Brain microvascular endothelial cell (primary cell): ENCODE measurements around the gene GMDS.

Source experiments
- DNase-seq: peaks from one replicate; pipeline ENCODE4 v3.0.0-alpha.2; 2020
- H3K27ac ChIP-seq: fragments of 250-450 bp; sonication (Bioruptor Pico); 2 replicates; pipeline ENCODE4 v1.5.1; 2020; ENCODE audit warnings: mild to moderate bottlenecking, moderate library complexity
- H3K27me3 ChIP-seq: fragments of 250-450 bp; sonication (Bioruptor Pico); replicated peaks from 2 replicates; pipeline ENCODE4 v1.5.1; 2020; ENCODE audit warnings: mild to moderate bottlenecking
- H3K36me3 ChIP-seq: fragments of 250-450 bp; sonication (Bioruptor Pico); replicated peaks from 2 replicates; pipeline ENCODE4 v1.5.1; 2020; ENCODE audit warnings: mild to moderate bottlenecking
- H3K4me3 ChIP-seq: 2 replicates; pipeline ENCODE4 v1.5.1; 2011; ENCODE audit warnings: low read depth, mild to moderate bottlenecking, control low read depth, low read length, moderate library complexity
- in situ Hi-C: cut with HindIII; loops from 2 replicates; pipeline ENCODE4 v1.10.0; 2017; ENCODE audit warnings: low sequenced_read_pairs, low pct_ligation_motif_present
- TF ChIP-seq, protein P1 (sequence below): IDR thresholded peaks from 2 replicates; pipeline ENCODE4 v1.5.1; 2011; ENCODE audit warnings: low read depth, mild to moderate bottlenecking, moderate library complexity, low read length, control low read depth, inconsistent platforms; ENCODE audit errors: missing control alignments

Gene GMDS

DNA sequence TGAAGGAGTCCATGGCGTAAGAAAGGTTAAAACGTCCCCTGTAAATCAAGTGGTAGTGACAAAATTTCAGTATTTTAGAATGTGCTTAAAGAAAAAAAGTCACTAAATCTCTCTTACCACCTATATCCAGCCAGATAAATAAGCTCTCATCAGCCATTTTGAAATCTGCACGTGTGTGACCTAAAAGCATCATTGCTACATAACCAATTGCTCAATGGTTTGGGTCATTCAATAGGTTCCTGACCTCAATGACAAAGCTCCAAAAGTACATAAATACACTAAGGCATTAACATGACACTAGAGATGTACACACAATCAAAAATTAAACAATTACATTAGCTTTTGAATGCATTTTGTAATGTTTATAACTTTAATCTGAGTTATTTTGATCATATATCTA is 272.4 kb downstream of the GMDS start:
- no peak for DNase-seq
- TF ChIP-seq, protein P1, sequence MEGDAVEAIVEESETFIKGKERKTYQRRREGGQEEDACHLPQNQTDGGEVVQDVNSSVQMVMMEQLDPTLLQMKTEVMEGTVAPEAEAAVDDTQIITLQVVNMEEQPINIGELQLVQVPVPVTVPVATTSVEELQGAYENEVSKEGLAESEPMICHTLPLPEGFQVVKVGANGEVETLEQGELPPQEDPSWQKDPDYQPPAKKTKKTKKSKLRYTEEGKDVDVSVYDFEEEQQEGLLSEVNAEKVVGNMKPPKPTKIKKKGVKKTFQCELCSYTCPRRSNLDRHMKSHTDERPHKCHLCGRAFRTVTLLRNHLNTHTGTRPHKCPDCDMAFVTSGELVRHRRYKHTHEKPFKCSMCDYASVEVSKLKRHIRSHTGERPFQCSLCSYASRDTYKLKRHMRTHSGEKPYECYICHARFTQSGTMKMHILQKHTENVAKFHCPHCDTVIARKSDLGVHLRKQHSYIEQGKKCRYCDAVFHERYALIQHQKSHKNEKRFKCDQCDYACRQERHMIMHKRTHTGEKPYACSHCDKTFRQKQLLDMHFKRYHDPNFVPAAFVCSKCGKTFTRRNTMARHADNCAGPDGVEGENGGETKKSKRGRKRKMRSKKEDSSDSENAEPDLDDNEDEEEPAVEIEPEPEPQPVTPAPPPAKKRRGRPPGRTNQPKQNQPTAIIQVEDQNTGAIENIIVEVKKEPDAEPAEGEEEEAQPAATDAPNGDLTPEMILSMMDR, result no peak
- H3K27ac ChIP-seq, result no peak overlapping the region
- no peak overlapping the region for H3K4me3 ChIP-seq
- in situ Hi-C loops, result no loop called here
- no peaks in the 10 kb centered on the region for H3K36me3 ChIP-seq
- H3K27me3 ChIP-seq, result no peaks in the 10 kb centered on the region

DNA sequence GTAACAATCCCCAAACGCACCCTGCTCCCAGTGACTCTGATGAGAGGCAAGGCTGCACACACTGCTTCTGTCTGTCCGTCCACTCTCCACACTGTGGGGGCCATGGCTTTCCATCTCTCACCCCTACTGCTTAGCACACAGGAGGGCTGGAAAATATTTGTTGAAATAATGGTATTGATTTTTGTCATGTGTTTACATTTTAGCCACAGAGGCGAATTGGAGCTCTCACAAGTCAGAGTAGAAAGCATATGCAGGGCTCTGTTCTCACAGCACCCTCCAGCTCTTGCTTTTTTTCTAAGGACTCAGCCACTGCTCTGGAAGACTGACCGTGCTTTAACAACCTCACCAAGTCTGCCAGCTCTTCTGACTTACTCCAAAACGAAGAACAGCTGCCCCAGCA is 273.8 kb downstream of the GMDS start:
- TF ChIP-seq, protein P1, result no peak
- no peak for DNase-seq
- no peak overlapping the region for H3K4me3 ChIP-seq
- no peaks in the 10 kb centered on the region for H3K36me3 ChIP-seq
- in situ Hi-C loops, result no loop called here
- no peak overlapping the region for H3K27ac ChIP-seq
- H3K27me3 ChIP-seq, result no peaks in the 10 kb centered on the region

DNA sequence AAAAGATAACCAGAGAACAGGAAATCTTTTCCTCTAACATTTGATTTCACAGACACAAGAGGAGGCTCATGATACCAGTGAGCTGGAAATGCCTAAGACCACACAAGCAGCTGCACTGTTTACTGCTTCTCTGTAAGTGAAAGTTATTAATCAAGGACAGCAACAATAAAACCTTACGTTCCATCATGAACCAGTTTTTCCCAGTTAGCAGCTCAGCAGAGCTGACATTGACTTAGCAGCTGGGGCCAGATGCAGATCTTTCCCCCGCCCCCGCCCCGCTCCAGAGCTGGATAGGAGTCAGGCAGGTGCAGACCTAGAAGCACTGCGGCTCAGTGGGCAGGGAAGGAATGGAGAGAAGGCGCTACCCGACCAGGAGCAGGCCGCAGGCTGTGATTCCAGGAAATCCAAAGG is 275.2 kb downstream of the GMDS start:
- DNase-seq, result no peak
- no peaks in the 10 kb centered on the region for H3K36me3 ChIP-seq
- no peaks in the 10 kb centered on the region for H3K27me3 ChIP-seq
- no peak overlapping the region for H3K27ac ChIP-seq
- TF ChIP-seq, protein P1, result no peak
- H3K4me3 ChIP-seq, result no peak overlapping the region
- in situ Hi-C loops, result no loop called here

DNA sequence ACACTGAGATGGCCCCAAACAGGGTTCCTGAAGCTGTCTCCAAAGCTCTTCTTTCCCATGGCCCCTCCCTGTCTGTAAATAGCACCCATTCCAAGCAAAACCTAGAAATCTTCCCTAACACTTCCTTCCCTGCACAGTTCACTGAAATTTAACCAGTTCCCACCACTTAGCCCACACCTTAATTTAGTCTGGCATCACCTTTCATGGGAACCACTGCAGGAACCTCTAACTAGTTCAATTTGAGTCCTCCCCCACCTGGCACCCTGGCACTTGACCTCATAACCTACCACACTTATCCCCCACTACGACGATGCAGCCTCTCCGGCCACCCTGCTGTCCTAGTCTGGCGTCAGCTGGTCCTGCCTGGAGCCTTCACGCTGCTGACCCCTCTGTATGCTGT is 278.7 kb downstream of the GMDS start:
- in situ Hi-C loops, result no loop called here
- TF ChIP-seq, protein P1, result no peak
- H3K4me3 ChIP-seq, result no peak overlapping the region
- H3K27ac ChIP-seq, result no peak overlapping the region
- DNase-seq, result no peak
- no peaks in the 10 kb centered on the region for H3K36me3 ChIP-seq
- H3K27me3 ChIP-seq, result no peaks in the 10 kb centered on the region

DNA sequence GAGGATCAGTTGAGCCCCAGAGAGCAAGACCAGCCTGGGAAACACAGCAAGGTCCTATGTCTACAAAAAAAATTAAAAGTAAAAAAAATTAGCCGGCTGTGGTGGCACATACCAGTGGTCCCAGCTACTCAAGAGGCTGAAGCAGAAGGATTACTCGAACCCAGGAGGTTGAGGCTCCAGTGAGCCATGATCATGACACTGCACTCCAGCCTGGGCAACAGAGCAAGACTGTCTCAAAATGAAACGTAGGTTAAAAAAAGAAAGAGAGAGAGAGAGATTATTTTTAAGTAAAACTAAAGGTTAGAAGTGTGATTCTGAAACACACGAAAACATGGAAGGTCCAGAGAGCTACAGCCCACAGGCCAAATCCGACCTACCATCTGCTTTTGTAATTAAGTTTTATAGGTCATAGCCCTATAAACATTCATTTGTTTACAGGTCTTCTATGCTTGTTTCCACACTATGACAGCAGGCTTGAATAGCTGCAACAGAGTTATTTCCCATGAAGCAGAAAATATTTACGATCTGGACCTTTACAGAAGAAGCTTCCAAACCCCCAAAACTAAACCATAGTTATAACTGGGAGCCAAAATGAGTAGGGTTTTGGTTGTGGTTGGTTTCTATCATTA is 279.7 kb downstream of the GMDS start:
- Histone ChIP-seq H3K27me3 (no peaks in the 10 kb centered on the region), H3K36me3 (no peaks in the 10 kb centered on the region), H3K27ac (no peak overlapping the region), H3K4me3 (no peak overlapping the region)
- in situ Hi-C loops, result no loop called here
- TF ChIP-seq, protein P1, result no peak
- DNase-seq, result no peak

DNA sequence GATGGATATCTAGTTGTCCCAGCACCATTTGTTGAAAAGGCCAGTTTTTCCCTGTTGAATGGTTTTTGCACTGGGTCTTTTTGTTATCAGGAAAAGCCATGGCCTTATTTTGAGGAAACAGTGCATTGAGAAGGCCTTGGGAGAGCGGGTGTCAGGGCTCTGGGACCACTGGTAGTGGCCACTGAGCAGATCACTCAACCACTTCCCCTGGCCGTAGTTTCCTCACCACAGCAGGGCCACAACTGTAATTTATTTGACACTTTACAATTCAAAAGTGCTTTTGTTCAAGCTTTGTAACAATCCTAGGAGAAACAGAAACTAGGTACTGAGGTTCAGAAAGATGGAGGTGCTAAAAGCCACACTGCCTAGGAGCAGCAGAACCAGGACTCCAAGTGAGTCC is 281.8 kb downstream of the GMDS start:
- H3K27me3 ChIP-seq, result no peaks in the 10 kb centered on the region
- no peaks in the 10 kb centered on the region for H3K36me3 ChIP-seq
- DNase-seq, result no peak
- TF ChIP-seq, protein P1, result no peak
- H3K4me3 ChIP-seq, result no peak overlapping the region
- in situ Hi-C loops, result no loop called here
- H3K27ac ChIP-seq, result no peak overlapping the region
